Prostate gland (tissue), 2 donors: ENCODE data around the gene NPHP3. TPM values are rescaled to one million over a fixed set of nuclear protein-coding genes. Genes with fewer than 3 reads are reported as not detected.

ENCODE experiments used
- DNase-seq: peaks from one replicate; pipeline ENCODE4 v3.0.0-alpha.2; 2019; ENCODE audit warnings: low spot score
- H3K27ac ChIP-seq, 2 donors: fragments of 200-600 bp; sonication (generic); 2 replicates each; pipeline ENCODE4 v1.5.1; 2017 to 2019
- H3K27me3 ChIP-seq: fragments of 200-600 bp; sonication (generic); replicated peaks from 2 replicates; pipeline ENCODE4 v1.5.1; 2019; ENCODE audit not compliant: insufficient read depth
- H3K36me3 ChIP-seq, 2 donors: fragments of 200-600 bp; sonication (generic); 1 replicate in 1 of 2; 2 replicates in 1 of 2; pipeline versions ENCODE4 v1.5.1 to v1.8.1; 2017 to 2019
- H3K4me1 ChIP-seq: fragments of 200-600 bp; sonication (generic); replicated peaks from 2 replicates; pipeline ENCODE4 v1.5.1; 2019
- H3K4me3 ChIP-seq, 2 donors: fragments of 200-600 bp; sonication (generic); 2 replicates each; pipeline ENCODE4 v1.5.1; 2017 to 2019
- H3K9me3 ChIP-seq: fragments of 200-600 bp; sonication (generic); 2 replicates; pipeline ENCODE4 v1.5.1; 2017
- CTCF ChIP-seq, 4 experiments: fragments of 200-600 bp in 2 of 4; fragments of 450-650 bp in 2 of 4; sonication (generic) in 2 of 4; IDR thresholded peaks; 1 replicate in 3 of 4; 2 replicates in 1 of 4; pipeline ENCODE4 v1.5.1; 2016 to 2019; ENCODE audit warnings: antibody characterized with exemption in 4 of 4, mild to moderate bottlenecking in 2 of 4, moderate library complexity in 2 of 4
- POLR2A ChIP-seq: fragments of 450-650 bp; IDR thresholded peaks from one replicate; pipeline ENCODE4 v1.6.1; 2016; ENCODE audit warnings: antibody characterized with exemption, mild to moderate bottlenecking
- POLR2AphosphoS5 ChIP-seq: sonication (generic); formaldehyde crosslinking; IDR thresholded peaks from one replicate; pipeline ENCODE4 v1.6.1; 2017; ENCODE audit warnings: antibody characterized with exemption
- WGBS: methylation state at CpG from one replicate; pipeline ENCODE4 v1.1.5; 2018; 5-methylcytosine and 5-hydroxymethylcytosine counted together
- intact Hi-C: fragments of 100-400 bp; cut with DNase I; formaldehyde crosslinking; loops from one replicate; pipeline ENCODE4 v1.14.2; 2022
- total RNA-seq, 2 donors: library from RNA; depleted of rRNA; stranded (reverse); fragments of >200 nt; gene quantifications; one replicate each; pipeline ENCODE4 v1.1.0, GENCODE V29; 2016

NPHP3 gene, protein sequence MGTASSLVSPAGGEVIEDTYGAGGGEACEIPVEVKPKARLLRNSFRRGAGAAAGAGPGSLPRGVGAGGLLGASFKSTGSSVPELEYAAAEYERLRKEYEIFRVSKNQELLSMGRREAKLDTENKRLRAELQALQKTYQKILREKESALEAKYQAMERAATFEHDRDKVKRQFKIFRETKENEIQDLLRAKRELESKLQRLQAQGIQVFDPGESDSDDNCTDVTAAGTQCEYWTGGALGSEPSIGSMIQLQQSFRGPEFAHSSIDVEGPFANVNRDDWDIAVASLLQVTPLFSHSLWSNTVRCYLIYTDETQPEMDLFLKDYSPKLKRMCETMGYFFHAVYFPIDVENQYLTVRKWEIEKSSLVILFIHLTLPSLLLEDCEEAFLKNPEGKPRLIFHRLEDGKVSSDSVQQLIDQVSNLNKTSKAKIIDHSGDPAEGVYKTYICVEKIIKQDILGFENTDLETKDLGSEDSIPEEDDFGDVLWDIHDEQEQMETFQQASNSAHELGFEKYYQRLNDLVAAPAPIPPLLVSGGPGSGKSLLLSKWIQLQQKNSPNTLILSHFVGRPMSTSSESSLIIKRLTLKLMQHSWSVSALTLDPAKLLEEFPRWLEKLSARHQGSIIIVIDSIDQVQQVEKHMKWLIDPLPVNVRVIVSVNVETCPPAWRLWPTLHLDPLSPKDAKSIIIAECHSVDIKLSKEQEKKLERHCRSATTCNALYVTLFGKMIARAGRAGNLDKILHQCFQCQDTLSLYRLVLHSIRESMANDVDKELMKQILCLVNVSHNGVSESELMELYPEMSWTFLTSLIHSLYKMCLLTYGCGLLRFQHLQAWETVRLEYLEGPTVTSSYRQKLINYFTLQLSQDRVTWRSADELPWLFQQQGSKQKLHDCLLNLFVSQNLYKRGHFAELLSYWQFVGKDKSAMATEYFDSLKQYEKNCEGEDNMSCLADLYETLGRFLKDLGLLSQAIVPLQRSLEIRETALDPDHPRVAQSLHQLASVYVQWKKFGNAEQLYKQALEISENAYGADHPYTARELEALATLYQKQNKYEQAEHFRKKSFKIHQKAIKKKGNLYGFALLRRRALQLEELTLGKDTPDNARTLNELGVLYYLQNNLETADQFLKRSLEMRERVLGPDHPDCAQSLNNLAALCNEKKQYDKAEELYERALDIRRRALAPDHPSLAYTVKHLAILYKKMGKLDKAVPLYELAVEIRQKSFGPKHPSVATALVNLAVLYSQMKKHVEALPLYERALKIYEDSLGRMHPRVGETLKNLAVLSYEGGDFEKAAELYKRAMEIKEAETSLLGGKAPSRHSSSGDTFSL (N-terminal part only)
- total RNA-seq, result 10 to 100 TPM; 15.1 to 41.1 TPM

- Histone ChIP-seq H3K36me3 (no peaks in the 10 kb centered on the region), H3K9me3 (no peaks in the 10 kb centered on the region), H3K4me3 (peak within 1 kb of the TSS; percentile 81 to 96), H3K27me3 (no peaks in the 10 kb centered on the region), H3K27ac (peak within 1 kb of the TSS; percentile 90 to 94), H3K4me1 (peaks cover 10% of the 10 kb centered on the region)
- peak; percentile 97 for DNase-seq
- intact Hi-C loops, result loop anchor here (2.0 to 10.0 kb wide), 2 partner anchors 850 to 1202 kb away; partner anchors contain the start of gene CDV3
- 1% methylated on average over 63 of the region's 96 CpGs for WGBS
- TF ChIP-seq POLR2AphosphoS5, result peak; percentile 88
- peak in 2 of 4 experiments; percentile 16 to 40 for TF ChIP-seq CTCF (IDR thresholded peaks at IDR 0.05)
- TF ChIP-seq POLR2A, result peak; percentile 96
These were observed at the start of gene NPHP3 for GRCh38 chr3:132722165-132723023. NPHP3 (minus strand) TSS chr3:132722409; CDS start chr3:132722355, 54 bp downstream.

DNA sequence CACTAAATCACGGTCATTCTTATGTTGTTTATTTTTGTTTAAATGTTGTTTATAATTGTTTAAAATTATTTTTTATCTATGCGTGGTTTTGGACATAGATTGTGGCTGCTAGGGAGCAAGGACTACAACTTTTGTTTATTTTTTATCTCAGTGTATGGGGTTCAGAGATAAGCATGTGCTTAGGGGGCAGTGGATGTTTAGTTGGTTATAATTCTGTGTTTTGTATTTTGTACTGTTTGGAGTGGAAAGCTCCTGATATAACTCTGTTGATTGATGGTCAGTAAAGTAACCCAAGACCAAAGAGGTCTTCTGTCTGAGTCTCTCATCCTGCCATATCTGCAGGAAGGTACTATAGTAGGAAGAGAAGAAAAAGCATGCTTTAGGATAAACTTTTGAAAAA is 36.5 kb upstream of the NPHP3 start:
- H3K4me1 ChIP-seq, result no peaks in the 10 kb centered on the region
- TF ChIP-seq POLR2AphosphoS5, result no peak
- TF ChIP-seq POLR2A, result no peak
- no peak for TF ChIP-seq CTCF (IDR thresholded peaks at IDR 0.05)
- H3K9me3 ChIP-seq, result no peaks in the 10 kb centered on the region
- no peaks in the 10 kb centered on the region for H3K36me3 ChIP-seq
- DNase-seq, result no peak
- WGBS, result 62% methylated on average over 2 of the region's 2 CpGs
- H3K27me3 ChIP-seq, result no peaks in the 10 kb centered on the region
- H3K4me3 ChIP-seq, result no peak overlapping the region
- intact Hi-C loops, result no loop called here
- no peak overlapping the region for H3K27ac ChIP-seq

DNA sequence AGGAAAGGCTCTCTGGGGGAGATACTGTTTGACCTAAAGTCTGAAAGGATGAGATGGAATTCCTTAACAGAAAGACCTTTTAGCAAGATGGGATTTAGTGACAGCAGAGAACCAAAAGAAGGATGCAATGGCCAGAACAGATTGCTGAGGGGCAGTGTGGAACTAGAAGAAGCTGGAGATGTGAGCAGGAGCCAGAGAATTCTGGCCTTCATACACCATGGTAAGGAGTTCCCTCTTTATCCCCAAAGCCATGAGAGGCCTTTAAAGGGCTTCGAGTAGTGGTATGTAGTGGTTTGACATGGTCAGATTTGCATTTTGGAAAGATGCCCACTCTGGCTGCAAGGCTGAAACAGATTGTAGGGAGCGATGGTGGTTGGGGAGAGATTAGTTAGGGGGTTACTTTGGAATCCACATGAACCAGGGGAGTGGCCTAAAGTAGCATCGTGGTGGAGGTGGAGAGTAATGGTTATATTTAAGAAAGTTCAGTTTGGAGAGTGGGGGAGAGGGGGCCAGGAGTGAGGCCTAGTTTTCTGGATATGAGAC is 34.0 kb upstream of the NPHP3 start:
- H3K9me3 ChIP-seq, result no peaks in the 10 kb centered on the region
- no peak overlapping the region for H3K27ac ChIP-seq
- intact Hi-C loops, result no loop called here
- no peaks in the 10 kb centered on the region for H3K4me1 ChIP-seq
- H3K36me3 ChIP-seq, result no peaks in the 10 kb centered on the region
- DNase-seq, result no peak
- H3K4me3 ChIP-seq, result no peak overlapping the region
- no peaks in the 10 kb centered on the region for H3K27me3 ChIP-seq
- TF ChIP-seq CTCF (IDR thresholded peaks at IDR 0.05) (no peak), POLR2AphosphoS5 (no peak)
- WGBS, result 77% methylated on average over 3 of the region's 3 CpGs

GRCh38 chr3:132753946-132754345 is 31.7 kb upstream of the NPHP3 start:
- Histone ChIP-seq H3K9me3 (no peaks in the 10 kb centered on the region), H3K27ac (no peak overlapping the region), H3K4me1 (no peaks in the 10 kb centered on the region), H3K27me3 (no peaks in the 10 kb centered on the region), H3K4me3 (no peak overlapping the region), H3K36me3 (no peaks in the 10 kb centered on the region)
- TF ChIP-seq POLR2AphosphoS5, result no peak
- intact Hi-C loops, result no loop called here
- no peak for DNase-seq
